Measurements from ENCODE around the gene CSNK2B. TPM values are rescaled to one million over a fixed set of nuclear protein-coding genes. Genes with fewer than 3 reads are reported as not detected.

The CSNK2B gene
- polyA plus RNA-seq, 3 donors = 234 to 239 (median 236) TPM

GRCh38 chr6:31636698-31637596, 28.9 kb upstream of the CSNK2B start:
- DNase-seq (ENCODE audit: low read depth in 3 of 3, low spot score in 2 of 3) = no peak

- DNase-seq (ENCODE audit: low read depth in 3 of 3, low spot score in 2 of 3) = no peak
Measured at GRCh38 chr6:31639043-31639442, 26.8 kb upstream of the CSNK2B start.

DNA sequence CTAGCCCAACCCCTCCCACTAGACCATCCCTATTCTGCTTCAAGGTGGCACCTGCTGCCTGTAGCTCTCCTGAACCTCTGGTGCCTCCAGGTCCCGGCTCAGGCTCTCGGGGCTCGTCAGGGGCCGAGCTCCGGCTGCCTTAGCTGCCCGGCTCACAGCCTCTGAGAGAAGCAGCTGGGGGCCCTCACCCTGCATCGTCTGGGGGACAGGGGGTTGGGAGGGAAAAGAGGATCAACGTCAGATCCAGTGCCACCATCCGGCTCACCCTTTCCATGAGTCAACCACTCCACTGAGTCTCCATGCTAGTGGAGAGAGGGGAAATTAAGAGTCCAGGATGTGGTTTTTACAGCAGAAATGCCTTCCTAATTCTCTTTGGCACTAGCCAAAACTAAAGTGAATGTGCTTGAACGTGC, 26.4 kb upstream of the CSNK2B start:
- no peak for DNase-seq (ENCODE audit: low read depth in 3 of 3, low spot score in 2 of 3)

DNA sequence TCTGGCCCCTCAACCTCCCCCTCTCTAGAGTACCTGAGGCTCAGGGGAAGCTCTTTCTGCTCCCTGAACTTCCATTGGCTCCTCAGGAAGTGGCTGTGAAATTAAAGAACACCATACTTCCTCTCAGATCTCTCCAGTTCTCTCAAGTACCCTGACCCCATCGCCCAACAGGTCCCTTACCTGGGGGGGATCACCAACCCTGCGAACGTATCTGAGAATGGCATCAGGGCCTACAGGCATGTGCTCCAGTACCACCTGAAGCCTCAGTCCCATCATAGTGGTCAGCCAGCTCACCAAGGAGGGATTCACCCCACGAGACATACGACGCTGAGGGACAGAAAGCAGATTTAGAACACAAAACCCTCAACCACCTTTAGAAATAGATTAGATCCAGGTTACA, 25.3 kb upstream of the CSNK2B start:
- DNase-seq (ENCODE audit: low read depth in 3 of 3, low spot score in 2 of 3) = no peak

DNA sequence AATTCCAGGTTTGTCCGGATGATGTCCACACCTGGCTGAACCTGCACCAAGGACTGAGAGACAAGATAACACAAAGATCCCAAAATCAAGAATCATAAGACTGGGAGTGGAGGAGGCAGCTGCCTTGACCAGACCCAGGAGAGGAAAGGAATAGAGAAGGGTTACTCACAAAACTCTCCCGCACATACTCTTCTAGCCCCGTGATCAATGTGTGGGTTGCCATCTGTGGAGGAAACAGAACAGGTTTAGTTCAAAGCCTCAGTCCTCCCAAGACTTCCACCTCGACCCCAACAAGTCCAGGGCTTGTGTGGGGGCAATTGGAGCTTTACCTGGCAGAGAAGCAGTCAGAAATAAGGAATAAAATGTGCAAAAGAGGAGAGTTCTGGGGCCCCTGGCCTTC, 24.5 kb upstream of the CSNK2B start:
- no peak for DNase-seq (ENCODE audit: low read depth in 3 of 3, low spot score in 2 of 3)

GRCh38 chr6:31642798-31643570, 22.9 kb upstream of the CSNK2B start:
- DNase-seq (ENCODE audit: low read depth in 3 of 3, low spot score in 2 of 3) = no peak

DNA sequence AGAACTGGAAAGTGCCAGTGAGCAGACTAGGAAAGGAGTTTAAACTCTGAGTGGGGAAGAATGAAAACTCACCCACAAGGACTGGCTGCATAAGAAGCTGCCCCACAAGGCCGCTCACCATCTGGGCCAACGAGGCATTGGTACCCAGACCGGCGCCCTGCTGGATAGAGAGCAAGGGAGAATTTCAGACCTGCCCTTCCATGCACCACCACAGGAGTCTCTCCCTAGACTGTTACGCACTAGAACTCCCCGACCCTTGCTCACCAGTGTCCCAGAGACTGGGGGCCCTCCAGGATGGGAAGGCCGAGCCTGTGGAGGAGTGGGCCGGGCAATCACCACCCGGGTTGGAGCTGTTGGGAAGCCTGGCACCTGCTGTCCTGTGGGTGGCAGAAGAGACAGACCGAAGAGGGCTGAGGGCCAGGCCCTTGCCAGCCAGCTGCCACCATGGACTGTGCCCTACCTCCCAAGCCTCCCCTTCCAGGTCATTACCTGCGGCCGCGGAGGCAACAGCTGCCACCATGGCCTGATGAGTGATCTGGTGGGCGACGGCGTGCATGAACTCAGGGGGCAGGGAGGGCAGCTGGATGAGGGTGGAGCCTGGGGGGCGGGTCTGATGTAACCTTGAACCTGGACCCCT, 21.9 kb upstream of the CSNK2B start:
- DNase-seq (ENCODE audit: low read depth in 3 of 3, low spot score in 2 of 3) = no peak

DNA sequence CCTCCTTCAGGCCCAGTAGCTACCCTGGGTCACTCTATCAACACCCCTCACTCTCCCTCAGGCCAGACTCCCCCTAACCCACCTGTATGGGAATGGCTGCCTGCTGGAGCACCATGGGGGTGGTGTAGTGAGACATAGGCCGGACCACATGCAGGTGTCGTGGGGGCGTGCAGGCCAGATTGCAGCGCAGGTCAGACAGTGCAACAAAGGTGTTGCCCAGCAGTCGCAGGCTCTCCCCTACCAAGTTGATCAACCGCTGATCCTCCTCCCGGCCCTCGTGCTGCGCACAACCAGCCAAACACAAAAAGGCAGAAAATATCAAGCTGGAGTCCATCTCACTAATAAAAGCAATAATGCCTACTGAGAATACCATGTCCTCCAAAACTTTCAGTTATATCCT, 20.6 kb upstream of the CSNK2B start:
- DNase-seq (ENCODE audit: low read depth in 3 of 3, low spot score in 2 of 3) = no peak

DNA sequence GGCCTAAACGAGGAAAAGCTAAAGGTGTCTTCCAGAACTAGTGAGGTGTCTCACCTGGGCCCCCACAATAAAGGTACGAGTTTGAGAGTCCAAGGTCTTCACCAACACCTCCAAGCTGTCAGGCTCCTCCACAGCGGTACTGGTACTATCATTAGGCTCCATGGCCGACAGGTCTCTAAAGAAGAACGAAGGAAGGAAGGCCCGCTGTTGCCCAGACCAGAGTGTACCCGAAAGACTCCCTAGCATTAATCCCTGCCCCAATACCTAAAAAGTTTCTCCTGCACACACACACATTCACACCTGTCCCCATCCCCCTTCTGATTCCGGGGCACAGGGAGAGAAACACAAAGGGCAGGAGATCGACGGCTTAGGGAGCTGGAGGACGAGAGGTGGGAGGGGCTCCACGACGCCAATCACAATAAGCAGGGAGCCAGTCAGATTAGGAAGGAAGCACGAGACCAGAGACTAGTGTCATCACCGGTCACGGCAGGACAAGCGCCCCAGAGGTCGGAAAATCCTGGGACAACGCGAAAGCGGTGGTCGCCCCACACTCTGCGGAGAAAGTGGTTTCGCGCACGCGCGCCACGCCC, 14.2 kb upstream of the CSNK2B start:
- peak in 1 of 3 donors; percentile 52 for DNase-seq (ENCODE audit: low read depth in 3 of 3, low spot score in 2 of 3)

GRCh38 chr6:31652925-31653724, 12.8 kb upstream of the CSNK2B start:
- no peak for DNase-seq (ENCODE audit: low read depth in 3 of 3, low spot score in 2 of 3)

- DNase-seq (ENCODE audit: low read depth in 3 of 3, low spot score in 2 of 3) = no peak
Measured at GRCh38 chr6:31654574-31655348, 11.1 kb upstream of the CSNK2B start.

- DNase-seq (ENCODE audit: low read depth in 3 of 3, low spot score in 2 of 3) = no peak
Measured at GRCh38 chr6:31655349-31656237, 10.3 kb upstream of the CSNK2B start, which contains the start of gene APOM. Gene APOM, plus strand, starts transcription at chr6:31655894. Its CDS starts 73 bp downstream, at chr6:31655967.

DNA sequence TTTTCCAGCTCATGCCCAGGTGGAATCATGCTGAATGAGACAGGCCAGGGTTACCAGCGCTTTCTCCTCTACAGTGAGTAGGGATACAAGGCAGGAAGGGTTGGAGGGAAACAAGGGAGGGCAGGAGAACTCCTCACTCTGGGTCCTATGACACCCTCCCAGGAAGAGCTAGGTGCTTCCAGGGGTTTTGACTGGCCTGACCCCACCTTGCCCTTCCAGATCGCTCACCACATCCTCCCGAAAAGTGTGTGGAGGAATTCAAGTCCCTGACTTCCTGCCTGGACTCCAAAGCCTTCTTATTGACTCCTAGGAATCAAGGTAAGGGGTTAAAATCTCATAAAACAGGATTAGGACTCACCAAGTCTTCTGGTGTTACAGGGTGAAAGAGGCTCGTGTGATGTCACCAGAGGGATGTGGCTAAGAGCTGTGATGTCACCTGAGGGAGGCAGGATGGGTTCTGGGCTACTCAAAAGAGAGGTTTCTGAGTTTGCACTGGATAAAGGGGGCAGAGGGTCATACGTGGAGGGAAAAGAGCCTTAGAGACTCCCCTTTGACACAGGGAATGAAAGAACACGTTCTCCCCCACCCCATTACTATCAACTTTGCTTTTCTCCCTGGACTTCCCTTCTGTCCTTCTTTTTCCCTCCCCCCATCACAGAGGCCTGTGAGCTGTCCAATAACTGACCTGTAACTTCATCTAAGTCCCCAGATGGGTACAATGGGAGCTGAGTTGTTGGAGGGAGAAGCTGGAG, 8.3 kb upstream of the CSNK2B start:
- no peak for DNase-seq (ENCODE audit: low read depth in 3 of 3, low spot score in 2 of 3)

GRCh38 chr6:31658158-31658688, 7.7 kb upstream of the CSNK2B start:
- DNase-seq (ENCODE audit: low read depth in 3 of 3, low spot score in 2 of 3) = no peak

- DNase-seq (ENCODE audit: low read depth in 3 of 3, low spot score in 2 of 3) = no peak
Measured at GRCh38 chr6:31658983-31659648, 6.8 kb upstream of the CSNK2B start.

DNA sequence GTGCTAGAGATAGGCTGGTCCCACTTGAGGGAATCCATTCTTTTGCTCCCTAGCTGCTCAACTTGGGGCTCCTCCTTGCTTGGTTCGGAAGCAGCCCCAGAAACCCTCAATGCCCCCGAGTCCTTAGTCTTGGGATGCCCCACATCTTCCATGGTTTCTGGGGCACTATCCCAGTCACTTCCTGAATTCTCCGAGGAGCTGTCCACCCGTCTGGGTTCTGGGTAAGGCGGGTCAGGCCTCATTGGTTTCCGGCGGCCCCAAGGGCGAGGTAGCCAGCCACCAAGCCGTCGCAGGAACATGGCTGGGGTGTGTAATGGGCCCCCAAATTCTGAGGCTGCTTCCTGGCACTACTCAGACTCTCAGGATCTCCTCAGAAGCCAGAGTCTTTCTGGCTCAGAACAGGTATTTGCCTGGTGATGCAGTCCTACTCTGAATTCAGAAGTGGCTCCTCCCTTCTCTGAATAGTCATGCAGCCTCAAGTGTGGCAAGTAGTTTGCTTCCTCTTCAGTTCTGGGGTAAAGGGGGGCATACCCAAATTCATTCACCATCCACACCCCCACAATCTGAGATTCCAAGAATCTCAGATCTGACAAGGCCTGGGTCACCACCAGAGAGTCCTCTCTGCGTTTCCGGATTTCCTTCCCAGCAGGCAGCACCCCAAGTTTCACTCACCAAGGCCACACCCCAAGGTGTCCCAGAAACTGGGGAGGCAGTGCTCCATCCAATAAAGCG, 6.1 kb upstream of the CSNK2B start:
- no peak for DNase-seq (ENCODE audit: low read depth in 3 of 3, low spot score in 2 of 3)
